Gastroesophageal sphincter (tissue), 4 donors: ENCODE measurements around the gene SAMD4A. TPM values are rescaled to one million over a fixed set of nuclear protein-coding genes. Genes with fewer than 3 reads are reported as not detected.

Experiments used
- ATAC-seq: fragments of 150-250 bp; one replicate; pipeline ENCODE4 v1.9.1; 2016; ENCODE audit warnings: mild to moderate bottlenecking, moderate library complexity
- H3K27ac ChIP-seq, 4 donors: fragments of 200-600 bp; sonication (generic) in 3 of 4; 1 replicate in 3 of 4; 2 replicates in 1 of 4; pipeline ENCODE4 v1.5.1; 2016 to 2019
- H3K27me3 ChIP-seq: fragments of 200-600 bp; sonication (generic); one replicate; pipeline ENCODE4 v1.5.1; 2019
- H3K36me3 ChIP-seq, 2 donors: fragments of 200-600 bp; sonication (generic); one replicate each; pipeline ENCODE4 v1.5.1; 2019; ENCODE audit warnings: control low read depth in 1 of 2
- H3K4me1 ChIP-seq, 3 donors: fragments of 200-600 bp; sonication (generic); 1 replicate in 2 of 3; 2 replicates in 1 of 3; pipeline ENCODE4 v1.5.1; 2016 to 2019; ENCODE audit warnings: control low read depth in 2 of 3
- H3K4me3 ChIP-seq, 2 donors: fragments of 200-600 bp; sonication (generic); one replicate each; pipeline ENCODE4 v1.5.1; 2019; ENCODE audit warnings: mild to moderate bottlenecking in 1 of 2, moderate library complexity in 1 of 2
- H3K9me3 ChIP-seq, 3 donors: fragments of 200-600 bp; sonication (generic); one replicate each; pipeline ENCODE4 v1.5.1; 2017 to 2019; ENCODE audit warnings: control low read depth in 2 of 3
- CTCF ChIP-seq, 4 experiments: fragments of 200-600 bp in 2 of 4; fragments of 450-650 bp in 2 of 4; sonication (generic) in 1 of 4; IDR thresholded peaks; one replicate each; pipeline ENCODE4 v1.5.1; 2017 to 2019; ENCODE audit warnings: antibody characterized with exemption in 4 of 4, mild to moderate bottlenecking in 2 of 4, moderate library complexity in 2 of 4
- EP300 ChIP-seq: sonication (generic); formaldehyde crosslinking; IDR thresholded peaks from one replicate; pipeline ENCODE4 v1.6.1; 2017; ENCODE audit warnings: antibody characterized with exemption, mild to moderate bottlenecking
- POLR2A ChIP-seq, 2 donors: fragments of 450-650 bp; IDR thresholded peaks; one replicate each; pipeline ENCODE4 v1.6.1; 2017; ENCODE audit warnings: antibody characterized with exemption in 2 of 2, mild to moderate bottlenecking in 2 of 2, moderate library complexity in 1 of 2
- POLR2AphosphoS5 ChIP-seq: sonication (generic); formaldehyde crosslinking; IDR thresholded peaks from one replicate; pipeline ENCODE4 v1.6.1; 2017; ENCODE audit warnings: antibody characterized with exemption
- WGBS, 2 donors: methylation state at CpG; one replicate each; pipeline ENCODE4 v1.1.5; 2018; ENCODE audit warnings: low coverage in 1 of 2; 5-methylcytosine and 5-hydroxymethylcytosine counted together
- total RNA-seq, 4 donors: library from RNA; depleted of rRNA; stranded (reverse); fragments of >200 nt; gene quantifications; one replicate each; pipeline ENCODE4 v1.1.0, GENCODE V29; 2016

SAMD4A gene
- total RNA-seq, 4 donors from 2014 or later = 65.2 to 163 (median 89.7) TPM

GRCh38 chr14:54713379-54713778 is 146.5 kb downstream of the SAMD4A start:
- Histone ChIP-seq H3K4me1 (peaks cover 21 to 55% (median 26%) of the 10 kb centered on the region in 3 donors), H3K27ac (peak overlapping the region; percentile 59 to 79 (median 74)), H3K36me3 (no peaks in the 10 kb centered on the region), H3K4me3 (no peak overlapping the region), H3K27me3 (no peaks in the 10 kb centered on the region), H3K9me3 (no peaks in the 10 kb centered on the region)
- peak; percentile 39 for ATAC-seq
- no peak for TF ChIP-seq POLR2AphosphoS5
- no peak for TF ChIP-seq POLR2A (IDR thresholded peaks at IDR 0.05)
- TF ChIP-seq CTCF (IDR thresholded peaks at IDR 0.05) = no peak
- no peak for TF ChIP-seq EP300

GRCh38 chr14:54715239-54715638 is 148.3 kb downstream of the SAMD4A start:
- H3K4me1 ChIP-seq = peaks cover 21 to 68% (median 30%) of the 10 kb centered on the region in 3 donors
- no peak overlapping the region for H3K4me3 ChIP-seq
- no peaks in the 10 kb centered on the region for H3K36me3 ChIP-seq
- 30 to 42% methylated on average over 4 of the region's 4 CpGs for WGBS, 2 donors
- no peaks in the 10 kb centered on the region for H3K27me3 ChIP-seq
- TF ChIP-seq CTCF (IDR thresholded peaks at IDR 0.05) (no peak), POLR2AphosphoS5 (no peak), POLR2A (IDR thresholded peaks at IDR 0.05) (no peak), EP300 (no peak)
- peak overlapping the region in 2 of 4 donors; percentile 5 to 28 for H3K27ac ChIP-seq
- no peak for ATAC-seq
- H3K9me3 ChIP-seq = no peaks in the 10 kb centered on the region

- Histone ChIP-seq H3K4me1 (peaks cover 21 to 68% (median 30%) of the 10 kb centered on the region in 3 donors), H3K27ac (peak overlapping the region in 1 of 4 donors; percentile 28), H3K36me3 (no peaks in the 10 kb centered on the region), H3K4me3 (no peak overlapping the region), H3K9me3 (no peaks in the 10 kb centered on the region), H3K27me3 (no peaks in the 10 kb centered on the region)
- WGBS, 2 donors = 58 to 68% methylated on average over 1 of the region's 1 CpG
- no peak for ATAC-seq
- TF ChIP-seq POLR2AphosphoS5 (no peak), CTCF (IDR thresholded peaks at IDR 0.05) (no peak), POLR2A (IDR thresholded peaks at IDR 0.05) (no peak), EP300 (no peak)
Observed at GRCh38 chr14:54715811-54716210, 148.9 kb downstream of the SAMD4A start.

GRCh38 chr14:54716862-54717261 is 149.9 kb downstream of the SAMD4A start:
- Histone ChIP-seq H3K36me3 (no peaks in the 10 kb centered on the region), H3K27me3 (no peaks in the 10 kb centered on the region), H3K4me3 (no peak overlapping the region), H3K27ac (no peak overlapping the region), H3K4me1 (peaks cover 18 to 63% (median 26%) of the 10 kb centered on the region in 3 donors), H3K9me3 (no peaks in the 10 kb centered on the region)
- ATAC-seq = no peak
- TF ChIP-seq POLR2A (IDR thresholded peaks at IDR 0.05) (no peak), CTCF (IDR thresholded peaks at IDR 0.05) (no peak), POLR2AphosphoS5 (no peak), EP300 (no peak)
- WGBS, 2 donors = 86 to 100% methylated on average over 1 to 3 of the region's 3 CpGs

GRCh38 chr14:54718046-54718445 is 151.1 kb downstream of the SAMD4A start:
- 34 to 35% methylated on average over 3 of the region's 3 CpGs for WGBS, 2 donors
- H3K27ac ChIP-seq = peak overlapping the region in 2 of 4 donors; percentile 2 to 7

More at GRCh38 chr14:54718046-54718445, 151.1 kb downstream of the SAMD4A start:
- Histone ChIP-seq H3K4me1 (peaks cover 9 to 51% (median 16%) of the 10 kb centered on the region in 3 donors), H3K27me3 (no peaks in the 10 kb centered on the region), H3K4me3 (no peak overlapping the region), H3K9me3 (no peaks in the 10 kb centered on the region), H3K36me3 (no peaks in the 10 kb centered on the region)
- no peak for ATAC-seq
- TF ChIP-seq CTCF (IDR thresholded peaks at IDR 0.05) (no peak), POLR2A (IDR thresholded peaks at IDR 0.05) (no peak), EP300 (no peak), POLR2AphosphoS5 (no peak)
